ENCODE results near the gene NOD1. TPM values are rescaled to one million over a fixed set of nuclear protein-coding genes. Genes with fewer than 3 reads are reported as not detected.
"Not testable (repeated sequence)": the region's sequence is repeated elsewhere in the genome, so short reads cannot be mapped to it uniquely, and the experiment has no call there.

The NOD1 gene
- total and polyA plus RNA-seq, 8 donors, result 1.9 to 9.9 (median 3.3) TPM

- intact Hi-C loops (cut with DNase I), result no loop called here
- no peak for FAIRE-seq
Measured at GRCh38 chr7:30423788-30424505, 54.6 kb downstream of the NOD1 start.

DNA sequence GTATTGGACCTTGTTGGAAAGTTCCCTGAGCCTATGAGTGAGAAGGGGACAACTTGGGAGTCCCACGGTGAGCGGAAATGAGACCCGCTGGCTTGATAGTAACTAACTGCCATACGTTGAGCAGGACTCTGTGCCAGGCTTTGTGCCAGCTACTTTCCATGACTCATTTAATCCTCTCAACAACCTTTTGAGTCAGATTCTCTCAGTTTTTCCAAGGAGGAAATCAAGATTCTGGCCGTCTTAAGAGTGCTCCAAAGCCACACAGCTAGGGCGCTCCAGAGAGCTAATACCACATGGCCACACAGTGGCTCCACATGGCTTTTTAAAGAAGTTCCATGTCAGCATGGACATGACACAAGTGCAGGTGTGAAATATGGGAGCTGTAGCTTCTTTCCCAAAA, 55.7 kb downstream of the NOD1 start:
- Histone ChIP-seq H3K27me3 (no peaks in the 10 kb centered on the region), H3K4me3 (no peak overlapping the region), H3K9me3 (no peaks in the 10 kb centered on the region), H3K4me1 (no peaks in the 10 kb centered on the region), H3K27ac (no peak overlapping the region), H3K36me3 (no peaks in the 10 kb centered on the region)
- TF ChIP-seq CTCF (IDR thresholded peaks at IDR 0.05), result no peak
- DNase-seq, result no peak
- ATAC-seq, result peak in 2 of 4 donors; percentile 23 to 29
- FAIRE-seq, result no peak
- intact Hi-C loops (cut with DNase I), result no loop called here
- WGBS, 2 donors, result 83 to 91% methylated on average over 6 of the region's 6 CpGs

More at GRCh38 chr7:30423788-30424505, 54.6 kb downstream of the NOD1 start:
- ATAC-seq (no peak), DNase-seq (no peak)
- H3K4me3 ChIP-seq, result no peak overlapping the region
- no peaks in the 10 kb centered on the region for H3K27me3 ChIP-seq
- no peaks in the 10 kb centered on the region for H3K36me3 ChIP-seq
- H3K9me3 ChIP-seq, result no peaks in the 10 kb centered on the region
- 91 to 95% methylated on average over 14 of the region's 14 CpGs for WGBS, 2 donors
- TF ChIP-seq CTCF (IDR thresholded peaks at IDR 0.05), result no peak
- H3K27ac ChIP-seq, result no peak overlapping the region
- H3K4me1 ChIP-seq, result no peaks in the 10 kb centered on the region

DNA sequence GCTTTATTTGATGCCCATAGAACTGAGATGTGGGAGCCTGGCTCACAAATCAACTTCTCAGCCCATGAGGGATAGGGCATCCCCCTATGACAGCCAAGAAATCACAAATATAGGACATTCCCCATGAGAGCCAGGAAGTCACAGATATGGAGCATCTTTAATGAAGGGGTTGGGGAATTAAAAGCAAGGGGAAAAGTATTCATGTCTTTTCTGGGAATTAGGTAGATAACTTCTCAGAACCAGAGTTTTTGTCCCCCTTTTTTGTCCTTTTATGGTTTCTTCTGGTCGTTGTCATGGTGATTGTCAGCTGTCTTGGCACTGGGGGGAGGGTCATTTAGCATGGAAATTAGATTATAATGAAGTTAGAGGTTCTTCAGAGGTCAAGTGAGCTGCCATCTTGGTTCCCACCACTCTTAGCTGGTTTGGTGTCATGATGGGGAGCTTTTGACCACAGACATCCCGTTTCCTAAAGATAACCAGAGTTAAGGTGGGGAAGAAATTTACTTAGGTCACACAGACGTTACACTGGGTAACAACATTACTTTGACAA, 56.9 kb downstream of the NOD1 start:
- Histone ChIP-seq H3K27me3 (no peaks in the 10 kb centered on the region), H3K4me3 (no peak overlapping the region), H3K9me3 (no peaks in the 10 kb centered on the region), H3K4me1 (no peaks in the 10 kb centered on the region), H3K36me3 (no peaks in the 10 kb centered on the region), H3K27ac (no peak overlapping the region)
- 78 to 82% methylated on average over 3 of the region's 3 CpGs for WGBS, 2 donors
- intact Hi-C loops (cut with DNase I), result no loop called here
- ATAC-seq (no peak), FAIRE-seq (no peak), DNase-seq (no peak)
- no peak for TF ChIP-seq CTCF (IDR thresholded peaks at IDR 0.05)

- Histone ChIP-seq H3K27ac (no peak overlapping the region), H3K4me3 (no peak overlapping the region), H3K9me3 (no peaks in the 10 kb centered on the region), H3K27me3 (no peaks in the 10 kb centered on the region), H3K4me1 (no peaks in the 10 kb centered on the region), H3K36me3 (no peaks in the 10 kb centered on the region)
- DNase-seq (no peak), FAIRE-seq (no peak), ATAC-seq (no peak)
- intact Hi-C loops (cut with DNase I), result no loop called here
- 82 to 91% methylated on average over 3 of the region's 3 CpGs for WGBS, 2 donors
- TF ChIP-seq CTCF (IDR thresholded peaks at IDR 0.05), result no peak
Measured at GRCh38 chr7:30420662-30421061, 57.9 kb downstream of the NOD1 start.

GRCh38 chr7:30420080-30420479, 58.5 kb downstream of the NOD1 start:
- FAIRE-seq; H3K4me3 ChIP-seq; H3K27ac ChIP-seq; ATAC-seq; H3K4me1 ChIP-seq; DNase-seq; intact Hi-C loops (cut with DNase I); H3K36me3 ChIP-seq; H3K9me3 ChIP-seq; H3K27me3 ChIP-seq: not testable (repeated sequence)
- 97 to 100% methylated on average over 9 to 17 of the region's 26 CpGs for WGBS, 2 donors

All from pancreas (tissue), 10 donors.